H1 (cell line): ENCODE measurements around the gene SH3BP5. TPM values are rescaled to one million over a fixed set of nuclear protein-coding genes. Genes with fewer than 3 reads are reported as not detected.

Experiments used
- CTCF ChIA-PET: fragments of 300-600 bp; sonication (Branson Sonifier 250); formaldehyde crosslinking; loops from one replicate; lab custom pipeline; 2021; ENCODE audit not compliant: partially characterized antibody; lab: Charles Lee
- POLR2A ChIA-PET: fragments of 300-600 bp; sonication (Branson Sonifier 250); formaldehyde crosslinking; loops from one replicate; lab custom pipeline; 2021; ENCODE audit warnings: inconsistent platforms; ENCODE audit not compliant: partially characterized antibody; lab: Charles Lee
- DNase-seq, 2 experiments: peaks; one replicate each; pipeline versions ENCODE4 v3.0.0 to v3.0.0-alpha.2; 2010 to 2022; ENCODE audit warnings: low spot score in 2 of 2, low read depth in 1 of 2, mixed read lengths in 1 of 2
- FAIRE-seq: peaks from 2 replicates; lab custom pipeline; 2011; peaks lifted over from hg19 to GRCh38; lab: Jason Lieb, UNC
- H2AFZ ChIP-seq: 2 replicates; pipeline ENCODE4 v1.8.1; 2012; ENCODE audit warnings: low read length, inconsistent platforms
- H2AK5ac ChIP-seq: 2 replicates; pipeline ENCODE4 v1.6.1; 2013; ENCODE audit warnings: low read depth, low read length
- H2BK120ac ChIP-seq: replicated peaks from 2 replicates; pipeline ENCODE3; 2013; ENCODE audit warnings: low read depth, low read length, inconsistent platforms
- H2BK12ac ChIP-seq: 2 replicates; pipeline ENCODE4 v1.6.1; 2013; ENCODE audit warnings: low read depth, low read length
- H2BK15ac ChIP-seq: 2 replicates; pipeline ENCODE4 v1.6.1; 2013; ENCODE audit warnings: low read length
- H2BK20ac ChIP-seq: 2 replicates; pipeline ENCODE4 v1.6.1; 2013; ENCODE audit warnings: low read length
- H2BK5ac ChIP-seq: 2 replicates; pipeline ENCODE4 v1.6.1; 2013; ENCODE audit warnings: low read depth, low read length
- H3K14ac ChIP-seq: 2 replicates; pipeline ENCODE4 v1.6.1; 2013; ENCODE audit warnings: inconsistent platforms; ENCODE audit not compliant: insufficient read length
- H3K18ac ChIP-seq: 2 replicates; pipeline ENCODE4 v1.6.1; 2013; ENCODE audit warnings: low read length; ENCODE audit errors: extremely low read depth
- H3K23ac ChIP-seq: 2 replicates; pipeline ENCODE4 v1.6.1; 2013; ENCODE audit warnings: inconsistent platforms; ENCODE audit not compliant: insufficient read length
- H3K23me2 ChIP-seq: 2 replicates; pipeline ENCODE4 v1.6.1; 2013; ENCODE audit warnings: low read depth, low read length
- H3K27ac ChIP-seq: 2 replicates; pipeline ENCODE4 v1.6.1; 2011; ENCODE audit warnings: low read depth, low read length, inconsistent platforms
- H3K27me3 ChIP-seq, 4 experiments: replicated peaks in 1 of 4; 1 replicate in 1 of 4; 2 replicates in 3 of 4; pipeline versions ENCODE4 v1.6.1 to v1.8.1; 2011 to 2013; ENCODE audit warnings: low read length in 3 of 4, mild to moderate bottlenecking in 3 of 4, inconsistent platforms in 2 of 4, mixed read lengths in 2 of 4, moderate library complexity in 1 of 4; ENCODE audit not compliant: control insufficient read depth in 3 of 4, insufficient read depth in 3 of 4; ENCODE audit errors: extremely low read depth in 1 of 4
- H3K36me3 ChIP-seq, 4 experiments: 2 replicates each; pipeline versions ENCODE4 v1.6.1 to v1.8.1; 2011 to 2013; ENCODE audit warnings: mild to moderate bottlenecking in 4 of 4, low read length in 3 of 4, moderate library complexity in 2 of 4, control low read depth in 1 of 4, inconsistent platforms in 1 of 4; ENCODE audit not compliant: insufficient read depth in 4 of 4, control insufficient read depth in 2 of 4
- H3K4ac ChIP-seq: replicated peaks from 2 replicates; pipeline ENCODE3; 2013; ENCODE audit warnings: low read length, low read depth, mixed read lengths, inconsistent platforms; ENCODE audit not compliant: insufficient read length
- H3K4me1 ChIP-seq, 4 experiments: replicated peaks in 1 of 4; 1 replicate in 1 of 4; 2 replicates in 3 of 4; pipeline versions ENCODE4 v1.6.1 to v1.8.1; 2011 to 2013; ENCODE audit warnings: low read length in 3 of 4, inconsistent platforms in 2 of 4, mixed read lengths in 1 of 4; ENCODE audit not compliant: insufficient read depth in 4 of 4, control insufficient read depth in 3 of 4
- H3K4me2 ChIP-seq, 2 experiments: 2 replicates each; pipeline versions ENCODE4 v1.6.1 to v1.8.1; 2011 to 2013; ENCODE audit warnings: low read depth in 2 of 2, low read length in 2 of 2, control low read depth in 1 of 2, inconsistent platforms in 1 of 2, mild to moderate bottlenecking in 1 of 2; ENCODE audit not compliant: insufficient read depth in 1 of 2
- H3K4me3 ChIP-seq, 4 experiments: fragments of 200-600, 300-600 bp in 1 of 4; sonication (generic), shearing (Covaris generic), sonication (Bioruptor Twin) in 1 of 4; 2 replicates each; pipeline versions ENCODE4 v1.5.1 to v1.8.1; 2011 to 2016; ENCODE audit warnings: low read length in 4 of 4, low read depth in 3 of 4, control low read depth in 2 of 4, inconsistent platforms in 2 of 4, mild to moderate bottlenecking in 2 of 4, mixed read lengths in 1 of 4, moderate library complexity in 1 of 4; ENCODE audit not compliant: insufficient read depth in 2 of 4; ENCODE audit errors: extremely low read depth in 1 of 4
- H3K56ac ChIP-seq: replicated peaks from 2 replicates; pipeline ENCODE3; 2013; ENCODE audit warnings: low read depth, mild to moderate bottlenecking, mixed read lengths, low read length, inconsistent platforms; ENCODE audit not compliant: insufficient read length
- H3K79me1 ChIP-seq: 2 replicates; pipeline ENCODE4 v1.6.1; 2013; ENCODE audit warnings: low read depth, low read length, control low read depth
- H3K79me2 ChIP-seq, 2 experiments: 2 replicates each; pipeline versions ENCODE4 v1.6.1 to v1.8.1; 2012 to 2013; ENCODE audit warnings: low read length in 2 of 2, mild to moderate bottlenecking in 2 of 2, inconsistent platforms in 1 of 2; ENCODE audit not compliant: insufficient read depth in 2 of 2, control insufficient read depth in 1 of 2
- H3K9ac ChIP-seq, 4 experiments: replicated peaks in 1 of 4; 1 replicate in 1 of 4; 2 replicates in 3 of 4; pipeline versions ENCODE4 v1.6.1 to v1.8.1; 2011 to 2013; ENCODE audit warnings: low read depth in 3 of 4, low read length in 3 of 4, control low read depth in 2 of 4, mild to moderate bottlenecking in 2 of 4, moderate library complexity in 2 of 4, inconsistent platforms in 1 of 4; ENCODE audit errors: extremely low read depth in 1 of 4
- H3K9me3 ChIP-seq, 2 experiments: 2 replicates each; pipeline versions ENCODE4 v1.6.1 to v1.8.1; 2012 to 2013; ENCODE audit warnings: mild to moderate bottlenecking in 2 of 2, moderate library complexity in 2 of 2, control low read depth in 1 of 2, inconsistent platforms in 1 of 2, low read depth in 1 of 2, low read length in 1 of 2, mixed read lengths in 1 of 2; ENCODE audit not compliant: insufficient read depth in 2 of 2
- H4K20me1 ChIP-seq, 2 experiments: replicated peaks in 1 of 2; 2 replicates each; pipeline versions ENCODE3 to v1.8.1; 2011 to 2013; ENCODE audit warnings: inconsistent platforms in 2 of 2, low read length in 2 of 2, mild to moderate bottlenecking in 1 of 2; ENCODE audit not compliant: insufficient read depth in 2 of 2, control insufficient read depth in 1 of 2
- H4K5ac ChIP-seq: 2 replicates; pipeline ENCODE4 v1.6.1; 2013; ENCODE audit warnings: low read length, low read depth, mixed read lengths, inconsistent platforms; ENCODE audit not compliant: insufficient read length
- H4K8ac ChIP-seq: 2 replicates; pipeline ENCODE4 v1.8.0; 2013; ENCODE audit warnings: mild to moderate bottlenecking, moderate library complexity, low read length, inconsistent platforms; ENCODE audit not compliant: insufficient read depth; ENCODE audit errors: extremely low read depth
- H4K91ac ChIP-seq: replicated peaks from 2 replicates; pipeline ENCODE3; 2013; ENCODE audit warnings: low read length, mixed read lengths, inconsistent platforms; ENCODE audit not compliant: insufficient read length
- BACH1 ChIP-seq: IDR thresholded peaks from 2 replicates; pipeline ENCODE4 v1.6.1; 2012; ENCODE audit warnings: low read length, improper control_type of control experiment
- CEBPB ChIP-seq: IDR thresholded peaks from 2 replicates; pipeline ENCODE4 v1.6.1; 2012; ENCODE audit warnings: low read depth, low read length
- CREB1 ChIP-seq: IDR thresholded peaks from 2 replicates; pipeline ENCODE4 v1.6.1; 2012; ENCODE audit warnings: inconsistent platforms
- EP300 ChIP-seq, 2 experiments: IDR thresholded peaks; 1 replicate in 1 of 2; 2 replicates in 1 of 2; pipeline ENCODE4 v1.6.1; 2011 to 2012; ENCODE audit warnings: low read depth in 2 of 2, low read length in 2 of 2, mild to moderate bottlenecking in 2 of 2, borderline replicate concordance in 1 of 2, inconsistent platforms in 1 of 2, moderate library complexity in 1 of 2
- HDAC2 ChIP-seq, 2 experiments: fragments of 300-600 bp in 1 of 2; sonication (generic) in 1 of 2; IDR thresholded peaks; 2 replicates each; pipeline ENCODE4 v1.6.1; 2011 to 2012; ENCODE audit warnings: low read depth in 2 of 2, low read length in 2 of 2, mild to moderate bottlenecking in 2 of 2, moderate library complexity in 2 of 2, borderline replicate concordance in 1 of 2, inconsistent platforms in 1 of 2
- KDM1A ChIP-seq: fragments of 200-600, 300-600 bp; sonication (generic); IDR thresholded peaks from 2 replicates; pipeline ENCODE4 v1.7.1; 2016; ENCODE audit warnings: mild to moderate bottlenecking, low read length, borderline replicate concordance
- NANOG ChIP-seq: IDR thresholded peaks from 2 replicates; pipeline ENCODE4 v1.6.1; 2011; ENCODE audit warnings: low read length, low read depth, mild to moderate bottlenecking, inconsistent platforms; ENCODE audit not compliant: insufficient read depth, poor library complexity, severe bottlenecking
- POLR2AphosphoS5 ChIP-seq: IDR thresholded peaks from 2 replicates; pipeline ENCODE4 v1.6.1; 2011; ENCODE audit warnings: low read depth, low read length
- SIX5 ChIP-seq: IDR thresholded peaks from 2 replicates; pipeline ENCODE4 v1.6.1; 2011; ENCODE audit warnings: mild to moderate bottlenecking, low read depth, low read length
- SP2 ChIP-seq: IDR thresholded peaks from 2 replicates; pipeline ENCODE4 v1.6.1; 2012; ENCODE audit warnings: mild to moderate bottlenecking, low read length, inconsistent platforms
- TBP ChIP-seq: IDR thresholded peaks from 2 replicates; pipeline ENCODE4 v1.6.1; 2011; ENCODE audit warnings: low read depth, low read length, improper control_type of control experiment
- WGBS, 2 experiments: shearing (Covaris generic) in 1 of 2; methylation state at CpG; one replicate each; pipeline versions ENCODE4 v1.1.6 to v1.1.7; 2013 to 2015; ENCODE audit warnings: low lambda C conversion rate in 2 of 2, mixed read lengths in 2 of 2, inconsistent platforms in 1 of 2, low coverage in 1 of 2, missing lambda C conversion rate in 1 of 2; ENCODE audit not compliant: insufficient replicate concordance in 2 of 2, insufficient coverage in 1 of 2, insufficient read length in 1 of 2; ENCODE audit errors: extremely low coverage in 1 of 2, missing lambda C conversion rate in 1 of 2; 5-methylcytosine and 5-hydroxymethylcytosine counted together
- polyA plus RNA-seq, 7 experiments: library from polyadenylated mRNA; depleted of rRNA in 3 of 7; stranded (reverse) in 5 of 7; unstranded in 2 of 7; fragments of >200 nt in 5 of 7; fragments of 200-250 nt in 2 of 7; gene quantifications; 1 replicate in 5 of 7; 2 replicates in 1 of 7; 4 replicates in 1 of 7; pipeline versions ENCODE4 v1.2.1 to v1.2.3, GENCODE V29; 2011 to 2013; ENCODE audit warnings: missing spikeins in 2 of 7, mixed read lengths in 2 of 7
- total RNA-seq: library from RNA; stranded (reverse); fragmentation: NEBNext Ultra II Directional; extraction: Animal tissue kit (Norgen Biotek cat#: 25700); gene quantifications from 2 replicates; pipeline ENCODE4 v1.2.1, GENCODE V29; 2021

The SH3BP5 gene
- total and polyA plus RNA-seq, 2 of the 8 experiments (the other 6 are each of a cell fraction or from before 2014, with no cell fraction given) = 7.1 to 9.7 TPM

DNA sequence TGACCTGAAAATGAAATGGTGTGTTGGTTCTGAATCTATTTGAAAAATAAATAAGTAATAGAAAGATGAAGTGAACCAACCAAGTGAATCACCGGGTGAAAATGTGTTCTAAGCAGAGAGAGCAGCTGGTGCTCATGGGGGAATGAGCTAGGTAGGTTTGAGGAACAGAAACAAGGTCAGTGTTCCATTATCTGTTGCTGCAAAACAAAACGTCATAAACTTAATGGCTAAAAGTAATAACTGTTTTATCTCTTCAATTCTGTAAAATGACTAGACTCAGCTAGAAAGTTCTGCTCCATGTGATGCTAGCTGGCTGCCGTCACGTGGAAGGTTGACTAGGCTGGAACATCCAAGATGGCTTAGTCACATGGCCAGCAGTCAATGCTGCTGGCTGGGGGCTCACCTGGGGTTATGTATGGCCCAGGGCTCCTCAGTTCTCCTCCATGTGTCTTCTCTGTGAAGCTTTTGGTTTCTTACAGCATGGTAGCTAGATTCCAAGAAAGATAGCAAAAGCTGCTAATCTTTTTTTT is 13.3 kb upstream of the SH3BP5 start:
- H4K91ac ChIP-seq = no peak overlapping the region
- H3K4me3 ChIP-seq = no peak overlapping the region
- H3K23ac ChIP-seq = no peak overlapping the region
- no peaks in the 10 kb centered on the region for H3K23me2 ChIP-seq
- H2BK120ac ChIP-seq = no peak overlapping the region
- no peak overlapping the region for H2BK12ac ChIP-seq
- no peaks in the 10 kb centered on the region for H3K4me1 ChIP-seq
- H2BK20ac ChIP-seq = no peak overlapping the region
- H3K9me3 ChIP-seq = peaks cover 0 to 3% of the 10 kb centered on the region in 2 experiments; a peak in 1 of 4 replicates
- H3K4me2 ChIP-seq = no peak overlapping the region
- FAIRE-seq (no peak), DNase-seq (no peak)
- ChIA-PET POLR2A (interaction anchor here (1.0 kb wide), 1 partner anchor 12 kb away, joined by 4 read pairs; no protein-coding TSS in a partner anchor), CTCF (interaction anchor here (0.6 to 6.2 kb wide), 6 partner anchors 12 to 159 kb away, joined by 3 to 25 read pairs (median 3); no protein-coding TSS in a partner anchor)
- no peak overlapping the region for H4K8ac ChIP-seq
- H3K79me1 ChIP-seq = no peaks in the 10 kb centered on the region
- H4K5ac ChIP-seq = no peak overlapping the region
- H3K14ac ChIP-seq = no peak overlapping the region
- no peak overlapping the region for H3K56ac ChIP-seq
- H3K36me3 ChIP-seq = no peaks in the 10 kb centered on the region; a peak in 1 of 8 replicates
- no peak overlapping the region for H3K18ac ChIP-seq
- H3K27ac ChIP-seq = no peak overlapping the region
- no peak overlapping the region for H3K4ac ChIP-seq
- H2BK15ac ChIP-seq = no peak overlapping the region
- no peak overlapping the region for H3K9ac ChIP-seq
- 90% methylated on average over 4 of the region's 4 CpGs; no CpG with 5 or more reads in 1 of the 2 experiments for WGBS, 2 experiments
- H2AFZ ChIP-seq = no peak overlapping the region
- TF ChIP-seq KDM1A = no peak
- TF ChIP-seq BACH1 = no peak
- no peak for TF ChIP-seq SP2
- no peak for TF ChIP-seq TBP
- no peak for TF ChIP-seq CEBPB
- TF ChIP-seq CREB1 = no peak
- no peak for TF ChIP-seq HDAC2 (IDR thresholded peaks at IDR 0.05; ENCODE audit: borderline replicate concordance in 1 of 2, low read depth in 2 of 2, low read length in 2 of 2)
- TF ChIP-seq EP300 (IDR thresholded peaks at IDR 0.05; ENCODE audit: borderline replicate concordance in 1 of 2, low read depth in 2 of 2, low read length in 2 of 2) = no peak
- TF ChIP-seq POLR2AphosphoS5 = no peak
- no peak for TF ChIP-seq NANOG
- TF ChIP-seq SIX5 = no peak
- no peaks in the 10 kb centered on the region for H4K20me1 ChIP-seq
- no peak overlapping the region for H2AK5ac ChIP-seq
- H2BK5ac ChIP-seq = no peak overlapping the region
- no peaks in the 10 kb centered on the region for H3K79me2 ChIP-seq
- no peaks in the 10 kb centered on the region for H3K27me3 ChIP-seq
